NT2/D1 (cell line): ENCODE data around the gene PTPRN2.

ENCODE experiments used
- DNase-seq: peaks from one replicate; pipeline ENCODE4 v3.0.0-alpha.2; 2011; ENCODE audit warnings: low read depth, low spot score
- H3K27me3 ChIP-seq: 2 replicates; pipeline ENCODE4 v1.6.0; 2011; ENCODE audit warnings: mild to moderate bottlenecking; ENCODE audit not compliant: insufficient read length, insufficient read depth
- H3K36me3 ChIP-seq: 2 replicates; pipeline ENCODE4 v1.6.1; 2011; ENCODE audit warnings: mild to moderate bottlenecking, low read length, mixed read lengths; ENCODE audit not compliant: insufficient read depth, insufficient read length
- H3K4me1 ChIP-seq: 2 replicates; pipeline ENCODE4 v1.5.1; 2011; ENCODE audit not compliant: insufficient read depth, insufficient read length
- H3K4me3 ChIP-seq: 2 replicates; pipeline ENCODE4 v1.5.1; 2011; ENCODE audit warnings: low read depth; ENCODE audit not compliant: insufficient read length
- H3K9ac ChIP-seq: 2 replicates; pipeline ENCODE4 v1.6.0; 2011; ENCODE audit warnings: low read depth; ENCODE audit not compliant: insufficient read length
- H3K9me3 ChIP-seq: 2 replicates; pipeline ENCODE4 v1.5.1; 2011; ENCODE audit warnings: mild to moderate bottlenecking, low read length; ENCODE audit not compliant: insufficient read depth
- SUZ12 ChIP-seq: IDR thresholded peaks from 2 replicates; pipeline ENCODE4 v1.6.1; 2011; ENCODE audit not compliant: insufficient read length, insufficient read depth; ENCODE audit errors: extremely low read depth
- YY1 ChIP-seq: IDR thresholded peaks from 2 replicates; pipeline ENCODE4 v1.6.1; 2011; ENCODE audit not compliant: insufficient read length, insufficient read depth
- ZNF274 ChIP-seq: IDR thresholded peaks from 2 replicates; pipeline ENCODE4 v1.6.1; 2011; ENCODE audit warnings: mild to moderate bottlenecking, low read depth, low read length

The PTPRN2 gene

GRCh38 chr7:158120716-158121115 is 466.9 kb downstream of the PTPRN2 start:
- no peaks in the 10 kb centered on the region for H3K27me3 ChIP-seq
- no peak overlapping the region for H3K4me3 ChIP-seq
- H3K36me3 ChIP-seq, result no peaks in the 10 kb centered on the region
- H3K9ac ChIP-seq, result no peak overlapping the region
- TF ChIP-seq SUZ12 (no peak), ZNF274 (no peak), YY1 (no peak)
- no peak for DNase-seq
- no peaks in the 10 kb centered on the region for H3K4me1 ChIP-seq
- no peaks in the 10 kb centered on the region; the same call in 1 of the 2 replicates for H3K9me3 ChIP-seq

DNA sequence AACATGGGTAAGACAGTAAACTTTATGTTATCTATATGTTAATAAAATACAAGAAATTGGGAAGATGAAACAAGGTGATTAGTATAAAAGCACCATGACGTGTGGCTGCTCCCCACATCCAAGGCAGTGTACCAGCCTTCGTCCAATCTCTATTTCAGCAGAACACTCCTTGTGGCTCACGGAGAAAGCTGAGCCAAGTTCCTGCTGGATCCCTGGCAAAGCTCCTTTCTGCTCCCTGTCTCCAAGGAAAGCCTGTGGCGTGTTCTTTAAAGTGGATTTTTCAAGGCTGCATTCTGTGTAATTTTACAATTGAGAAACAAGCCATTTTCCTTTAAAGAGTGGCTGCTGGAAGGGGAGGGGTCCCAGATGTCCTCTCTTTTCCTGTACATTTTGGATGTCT is 467.3 kb downstream of the PTPRN2 start:
- TF ChIP-seq YY1, result no peak
- no peak for TF ChIP-seq SUZ12
- H3K4me3 ChIP-seq, result no peak overlapping the region
- H3K4me1 ChIP-seq, result no peaks in the 10 kb centered on the region
- no peaks in the 10 kb centered on the region for H3K36me3 ChIP-seq
- H3K27me3 ChIP-seq, result no peaks in the 10 kb centered on the region
- DNase-seq, result no peak
- H3K9me3 ChIP-seq, result no peaks in the 10 kb centered on the region; the same call in 1 of the 2 replicates
- no peak overlapping the region for H3K9ac ChIP-seq

DNA sequence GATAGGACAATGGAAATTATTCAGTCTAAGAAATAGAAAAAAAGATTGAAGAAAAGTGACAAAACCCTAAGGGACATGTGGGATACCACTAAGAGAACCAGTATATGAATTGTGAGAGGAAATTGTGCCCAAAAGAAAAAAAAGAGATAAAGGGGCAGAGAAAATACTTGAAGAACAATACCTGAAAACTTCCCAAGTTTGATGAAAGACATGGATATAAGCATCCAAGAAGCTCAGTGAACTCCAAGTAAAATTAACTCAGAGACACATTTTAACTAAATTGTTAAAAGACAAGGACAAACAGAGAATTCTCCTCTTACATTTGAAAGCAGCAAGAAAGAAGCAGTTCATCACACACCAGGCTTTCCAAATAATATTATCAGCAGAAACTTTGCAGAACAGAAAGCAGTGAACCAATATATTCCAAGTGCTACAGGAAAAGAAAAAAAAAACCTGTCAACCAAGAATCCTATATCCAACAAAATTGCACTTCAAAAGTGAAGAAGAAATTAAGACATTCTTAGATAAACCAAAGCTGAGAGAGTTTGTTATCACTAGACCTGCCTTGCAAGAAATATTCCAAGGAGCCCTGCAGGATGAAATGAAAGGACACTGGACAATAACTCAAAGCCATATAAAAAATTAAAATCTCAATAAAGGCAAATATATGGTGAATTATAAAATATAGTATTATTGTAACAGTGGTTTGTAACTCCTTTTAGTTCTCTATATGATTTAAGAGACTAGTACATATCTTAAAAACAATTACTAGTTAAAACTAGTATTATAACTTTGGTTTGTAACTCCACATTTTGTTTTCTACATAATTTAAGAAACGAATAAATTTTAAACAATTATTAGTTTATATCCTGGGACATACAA is 470.0 kb downstream of the PTPRN2 start:
- H3K9me3 ChIP-seq, result no peaks in the 10 kb centered on the region; the same call in 1 of the 2 replicates
- H3K4me3 ChIP-seq, result no peak overlapping the region
- no peak overlapping the region for H3K9ac ChIP-seq
- no peaks in the 10 kb centered on the region for H3K36me3 ChIP-seq
- H3K27me3 ChIP-seq, result no peaks in the 10 kb centered on the region
- H3K4me1 ChIP-seq, result no peaks in the 10 kb centered on the region
- no peak for TF ChIP-seq ZNF274
- TF ChIP-seq YY1, result no peak
- TF ChIP-seq SUZ12, result no peak
- DNase-seq, result no peak

- TF ChIP-seq YY1 (no peak), SUZ12 (no peak), ZNF274 (no peak)
- Histone ChIP-seq H3K4me3 (no peak overlapping the region), H3K27me3 (no peaks in the 10 kb centered on the region), H3K9ac (no peak overlapping the region), H3K9me3 (no peaks in the 10 kb centered on the region; the same call in 1 of the 2 replicates), H3K4me1 (no peaks in the 10 kb centered on the region), H3K36me3 (no peaks in the 10 kb centered on the region)
- DNase-seq, result no peak
These were observed 471.4 kb downstream of the PTPRN2 start for GRCh38 chr7:158116235-158116634.

DNA sequence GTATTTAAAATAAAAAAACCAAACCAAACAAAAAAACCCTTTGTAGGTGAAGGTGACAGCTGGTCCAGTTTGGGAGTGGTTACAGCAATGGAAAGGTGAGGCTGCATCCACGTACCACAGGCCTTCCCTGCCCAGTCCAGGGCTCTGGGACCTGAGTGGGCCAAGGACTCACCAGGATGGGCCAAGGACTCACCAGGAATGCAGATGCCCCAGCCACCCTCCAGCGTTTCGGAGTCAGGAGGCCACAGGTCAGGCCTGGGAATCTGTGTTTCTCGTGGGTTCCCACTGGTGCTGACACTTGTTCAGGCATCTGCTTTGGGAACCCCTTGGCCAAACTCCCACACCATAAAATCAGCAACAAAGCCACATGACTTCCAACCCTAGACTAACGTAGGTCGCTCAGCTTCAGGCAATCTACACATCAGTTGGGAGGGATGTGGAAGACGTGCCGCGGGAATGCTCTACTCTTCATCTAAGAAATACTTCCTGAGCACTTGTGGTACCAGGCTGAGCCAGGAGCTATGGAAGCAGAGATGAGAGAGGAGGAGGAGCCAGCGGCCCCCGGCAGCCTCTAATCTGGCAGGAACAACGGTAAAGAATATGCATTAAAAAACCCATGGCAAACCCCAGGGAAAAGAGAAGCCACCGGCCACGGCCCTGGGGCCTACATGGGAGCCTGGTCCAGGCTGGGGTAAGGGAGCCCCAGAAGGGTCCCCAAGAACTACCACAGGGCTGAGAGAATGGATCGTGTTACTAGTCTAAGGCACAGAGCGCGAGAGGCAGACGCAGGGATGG is 473.4 kb downstream of the PTPRN2 start:
- no peak overlapping the region for H3K4me3 ChIP-seq
- TF ChIP-seq SUZ12 (no peak), YY1 (no peak), ZNF274 (no peak)
- H3K36me3 ChIP-seq, result no peaks in the 10 kb centered on the region
- no peak overlapping the region for H3K9ac ChIP-seq
- H3K4me1 ChIP-seq, result no peaks in the 10 kb centered on the region
- DNase-seq, result no peak
- no peaks in the 10 kb centered on the region; the same call in 1 of the 2 replicates for H3K9me3 ChIP-seq
- H3K27me3 ChIP-seq, result no peaks in the 10 kb centered on the region

GRCh38 chr7:158113321-158114025 is 474.1 kb downstream of the PTPRN2 start:
- no peak for TF ChIP-seq YY1
- TF ChIP-seq ZNF274, result no peak
- no peak for TF ChIP-seq SUZ12

More at GRCh38 chr7:158113321-158114025, 474.1 kb downstream of the PTPRN2 start:
- no peaks in the 10 kb centered on the region; the same call in 1 of the 2 replicates for H3K9me3 ChIP-seq
- no peaks in the 10 kb centered on the region for H3K36me3 ChIP-seq
- DNase-seq, result no peak
- H3K27me3 ChIP-seq, result no peaks in the 10 kb centered on the region
- no peak overlapping the region for H3K9ac ChIP-seq
- no peaks in the 10 kb centered on the region for H3K4me1 ChIP-seq
- no peak overlapping the region for H3K4me3 ChIP-seq
